ENCODE measurements around the gene SPAG8. TPM values are rescaled to one million over a fixed set of nuclear protein-coding genes. Genes with fewer than 3 reads are reported as not detected.

Gene SPAG8
- total RNA-seq, 1 experiment from 2014 or later, result 0.50 TPM

- DNase-seq, result peak; percentile 10
- TF ChIP-seq, protein P1, sequence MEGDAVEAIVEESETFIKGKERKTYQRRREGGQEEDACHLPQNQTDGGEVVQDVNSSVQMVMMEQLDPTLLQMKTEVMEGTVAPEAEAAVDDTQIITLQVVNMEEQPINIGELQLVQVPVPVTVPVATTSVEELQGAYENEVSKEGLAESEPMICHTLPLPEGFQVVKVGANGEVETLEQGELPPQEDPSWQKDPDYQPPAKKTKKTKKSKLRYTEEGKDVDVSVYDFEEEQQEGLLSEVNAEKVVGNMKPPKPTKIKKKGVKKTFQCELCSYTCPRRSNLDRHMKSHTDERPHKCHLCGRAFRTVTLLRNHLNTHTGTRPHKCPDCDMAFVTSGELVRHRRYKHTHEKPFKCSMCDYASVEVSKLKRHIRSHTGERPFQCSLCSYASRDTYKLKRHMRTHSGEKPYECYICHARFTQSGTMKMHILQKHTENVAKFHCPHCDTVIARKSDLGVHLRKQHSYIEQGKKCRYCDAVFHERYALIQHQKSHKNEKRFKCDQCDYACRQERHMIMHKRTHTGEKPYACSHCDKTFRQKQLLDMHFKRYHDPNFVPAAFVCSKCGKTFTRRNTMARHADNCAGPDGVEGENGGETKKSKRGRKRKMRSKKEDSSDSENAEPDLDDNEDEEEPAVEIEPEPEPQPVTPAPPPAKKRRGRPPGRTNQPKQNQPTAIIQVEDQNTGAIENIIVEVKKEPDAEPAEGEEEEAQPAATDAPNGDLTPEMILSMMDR (conservative IDR thresholded peaks at IDR 0.05), result no peak
Observed at GRCh38 chr9:35856882-35857281, 44.8 kb upstream of the SPAG8 start.

More at GRCh38 chr9:35856882-35857281, 44.8 kb upstream of the SPAG8 start:
- Histone ChIP-seq H2BK12ac (ENCODE audit: insufficient read length, low read depth, low read length) (no peak overlapping the region), H3K9me3 (ENCODE audit: control insufficient read depth, low read depth, low read length) (no peaks in the 10 kb centered on the region), H2BK120ac (ENCODE audit: low read depth, low read length, poor library complexity, severe bottlenecking) (no peak overlapping the region), H3K4me1 (ENCODE audit: insufficient read depth, low read length) (no peaks in the 10 kb centered on the region), H3K4me2 (ENCODE audit: insufficient read depth, insufficient read length, low read length) (no peak overlapping the region), H2BK5ac (ENCODE audit: insufficient read length, low read length) (no peak overlapping the region), H3K56ac (ENCODE audit: insufficient read length, low read depth, low read length) (no peak overlapping the region), H4K20me1 (ENCODE audit: control insufficient read depth, insufficient read depth, insufficient read length) (no peaks in the 10 kb centered on the region), H2BK15ac (ENCODE audit: low read depth, low read length) (no peak overlapping the region), H3K14ac (ENCODE audit: insufficient read depth, low read length) (no peak overlapping the region), H3K18ac (ENCODE audit: insufficient read length, low read depth, low read length) (no peak overlapping the region), H3T11ph (ENCODE audit: low read length) (no peak overlapping the region), H4K91ac (ENCODE audit: insufficient read length, low read depth, low read length) (no peak overlapping the region), H3K9ac (ENCODE audit: extremely low read depth, insufficient read length, low read length) (no peak overlapping the region), H2BK20ac (ENCODE audit: low read depth, low read length, poor library complexity, severe bottlenecking) (no peak overlapping the region), H3K27me3 (ENCODE audit: insufficient read depth, low read length) (no peaks in the 10 kb centered on the region), H3K23me2 (ENCODE audit: insufficient read length, low read depth, low read length, poor library complexity, severe bottlenecking) (no peaks in the 10 kb centered on the region), H3K79me2 (ENCODE audit: insufficient read depth, low read length) (no peaks in the 10 kb centered on the region), H4K5ac (ENCODE audit: insufficient read length, low read depth, low read length) (no peak overlapping the region), H2AK5ac (ENCODE audit: insufficient read length, low read length) (no peak overlapping the region), H3K23ac (ENCODE audit: insufficient read length, low read depth, low read length) (no peak overlapping the region), H2AFZ (ENCODE audit: low read length) (no peak overlapping the region), H3K4ac (ENCODE audit: low read depth, low read length) (no peak overlapping the region), H3K79me1 (ENCODE audit: insufficient read depth, low read depth, low read length, poor library complexity, severe bottlenecking) (no peaks in the 10 kb centered on the region), H4K8ac (replicated peaks; ENCODE audit: insufficient read length, low read depth, low read length) (no peak overlapping the region), H3K27ac (ENCODE audit: insufficient read length, low read depth, low read length) (no peak overlapping the region)
- Mint-ChIP-seq H3K36me3 (ENCODE audit: insufficient read depth in 1 of 3, low read depth in 3 of 3) (no peaks in the 10 kb centered on the region), H3K4me3 (no peak overlapping the region), H3K27ac (no peak overlapping the region), H3K27me3 (ENCODE audit: low read depth) (peaks cover 33% of the 10 kb centered on the region), H3K4me1 (peaks cover 6% of the 10 kb centered on the region in 2 experiments), H3K9me3 (no peaks in the 10 kb centered on the region)
- WGBS (ENCODE audit: extremely low coverage, insufficient read length, low lambda C conversion rate), result no CpG with 5 or more reads among the region's 5 CpGs

All from H9 (cell line).